ENCODE data around the gene ZNF581. TPM values are rescaled to one million over a fixed set of nuclear protein-coding genes. Genes with fewer than 3 reads are reported as not detected.
A peak's percentile ranks its signal among the peaks of the same experiment; 100 is the strongest.

The ZNF581 gene
- total RNA-seq, 4 donors from 2014 or later: 11.8 to 20.2 (median 14.0) TPM

GRCh38 chr19:55617426-55617825 is 26.0 kb upstream of the ZNF581 start:
- DNase-seq: no peak
- intact Hi-C loops (cut with DNase I): no loop called here
- Histone ChIP-seq H3K36me3 (peaks cover 14 to 68% (median 26%) of the 10 kb centered on the region in 3 donors), H3K27me3 (no peaks in the 10 kb centered on the region), H3K27ac (peak overlapping the region in 1 of 4 donors; percentile 27), H3K9me3 (no peaks in the 10 kb centered on the region), H3K4me3 (no peak overlapping the region), H3K4me1 (peaks cover 2 to 19% (median 4%) of the 10 kb centered on the region in 3 donors)
- TF ChIP-seq CTCF (IDR thresholded peaks at IDR 0.05): no peak
- no peak for TF ChIP-seq POLR2A (IDR thresholded peaks at IDR 0.05)
- WGBS, 2 donors: 70 to 94% methylated on average over 6 to 7 of the region's 8 CpGs

- H3K4me1 ChIP-seq: peaks cover 2 to 23% (median 4%) of the 10 kb centered on the region in 3 donors
- no peak overlapping the region for H3K4me3 ChIP-seq
- H3K36me3 ChIP-seq: peaks cover 14 to 69% (median 26%) of the 10 kb centered on the region in 3 donors
- 73 to 84% methylated on average over 7 of the region's 7 CpGs for WGBS, 2 donors
- intact Hi-C loops (cut with DNase I): no loop called here
- no peaks in the 10 kb centered on the region for H3K9me3 ChIP-seq
- no peak for DNase-seq
- TF ChIP-seq CTCF (IDR thresholded peaks at IDR 0.05) (no peak), POLR2A (IDR thresholded peaks at IDR 0.05) (no peak)
- H3K27ac ChIP-seq: peak overlapping the region in 2 of 4 donors; percentile 5 to 55
- H3K27me3 ChIP-seq: no peaks in the 10 kb centered on the region
Observed at GRCh38 chr19:55618426-55618825, 25.0 kb upstream of the ZNF581 start.

GRCh38 chr19:55619286-55619685 is 24.2 kb upstream of the ZNF581 start:
- peak overlapping the region in 3 of 4 donors; percentile 5 to 39 (median 10) for H3K27ac ChIP-seq

GRCh38 chr19:55620410-55621204 is 22.8 kb upstream of the ZNF581 start:
- no peak overlapping the region for H3K4me3 ChIP-seq
- peak overlapping the region in 1 of 4 donors; percentile 28 for H3K27ac ChIP-seq
- DNase-seq: no peak
- H3K36me3 ChIP-seq: peaks cover 14 to 47% (median 15%) of the 10 kb centered on the region in 3 donors
- H3K27me3 ChIP-seq: no peaks in the 10 kb centered on the region
- intact Hi-C loops (cut with DNase I): no loop called here
- no peaks in the 10 kb centered on the region for H3K9me3 ChIP-seq
- TF ChIP-seq POLR2A (IDR thresholded peaks at IDR 0.05) (no peak), CTCF (IDR thresholded peaks at IDR 0.05) (no peak)
- peaks cover 2 to 38% (median 9%) of the 10 kb centered on the region in 3 donors for H3K4me1 ChIP-seq
- WGBS, 2 donors: 84 to 97% methylated on average over 4 to 11 of the region's 12 CpGs

More at GRCh38 chr19:55619286-55619685, 24.2 kb upstream of the ZNF581 start:
- Histone ChIP-seq H3K27me3 (no peaks in the 10 kb centered on the region), H3K36me3 (peaks cover 14 to 60% (median 26%) of the 10 kb centered on the region in 3 donors), H3K4me3 (no peak overlapping the region), H3K9me3 (no peaks in the 10 kb centered on the region), H3K4me1 (peaks cover 2 to 30% (median 4%) of the 10 kb centered on the region in 3 donors)
- intact Hi-C loops (cut with DNase I): no loop called here
- no peak for DNase-seq
- 74 to 79% methylated on average over 3 of the region's 3 CpGs for WGBS, 2 donors
- no peak for TF ChIP-seq CTCF (IDR thresholded peaks at IDR 0.05)
- TF ChIP-seq POLR2A (IDR thresholded peaks at IDR 0.05): no peak

GRCh38 chr19:55621205-55621672 is 22.2 kb upstream of the ZNF581 start:
- no peak overlapping the region for H3K4me3 ChIP-seq
- H3K27ac ChIP-seq: no peak overlapping the region
- no peaks in the 10 kb centered on the region for H3K27me3 ChIP-seq
- H3K9me3 ChIP-seq: no peaks in the 10 kb centered on the region
- intact Hi-C loops (cut with DNase I): no loop called here
- peaks cover 2 to 38% (median 7%) of the 10 kb centered on the region in 3 donors for H3K4me1 ChIP-seq
- TF ChIP-seq POLR2A (IDR thresholded peaks at IDR 0.05) (no peak), CTCF (IDR thresholded peaks at IDR 0.05) (no peak)
- peaks cover 9 to 41% (median 10%) of the 10 kb centered on the region in 3 donors for H3K36me3 ChIP-seq
- WGBS, 2 donors: 63 to 82% methylated on average over 3 to 4 of the region's 9 CpGs
- DNase-seq: no peak

Measured in esophagus squamous epithelium (tissue), 5 donors.